IMR-90 (cell line): Measurements from ENCODE around the gene MEGF10.

Source experiments
- CTCF ChIP-seq: conservative IDR thresholded peaks from 2 replicates; pipeline ENCODE4 v1.5.1; 2012; ENCODE audit warnings: mild to moderate bottlenecking, low read depth, low read length, improper control_type of control experiment
- MAFK ChIP-seq: IDR thresholded peaks from 2 replicates; pipeline ENCODE4 v1.6.1; 2012; ENCODE audit warnings: low read depth, low read length, improper control_type of control experiment
- POLR2A ChIP-seq: IDR thresholded peaks from 2 replicates; pipeline ENCODE4 v1.6.1; 2012; ENCODE audit warnings: mild to moderate bottlenecking, low read depth, low read length
- RCOR1 ChIP-seq: IDR thresholded peaks from 2 replicates; pipeline ENCODE4 v1.6.1; 2012; ENCODE audit warnings: mild to moderate bottlenecking, low read length, improper control_type of control experiment; ENCODE audit not compliant: insufficient replicate concordance

- TF ChIP-seq CTCF (no peak), RCOR1 (no peak), MAFK (no peak), POLR2A (no peak)
Measured at GRCh38 chr5:127351418-127351817, 60.8 kb downstream of the MEGF10 start.
